Measurements from ENCODE around the gene CSF1R.

DNA sequence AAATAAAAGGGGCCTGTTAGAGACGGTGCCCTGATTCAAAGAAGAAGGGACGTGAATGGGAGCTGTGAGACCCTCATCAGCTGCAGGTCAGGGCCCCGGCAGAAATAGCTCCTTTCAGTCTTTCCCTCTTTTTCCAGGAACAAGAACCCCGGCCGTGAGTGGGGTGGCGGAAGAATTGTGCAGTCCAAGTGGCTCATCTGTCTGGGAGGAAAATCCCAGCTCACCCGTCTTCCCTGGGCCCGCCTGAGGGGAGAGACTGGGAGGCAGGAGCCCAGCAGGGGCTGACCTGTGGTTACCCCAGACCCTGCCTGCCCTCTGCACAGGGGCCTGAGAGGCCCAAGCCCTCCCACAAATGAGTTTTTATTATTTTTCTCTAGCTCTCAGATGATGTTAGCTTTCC is 24.8 kb upstream of the CSF1R start:
- TF ChIP-seq YY1 (IDR thresholded peaks at IDR 0.05) (no peak), CTCF (IDR thresholded peaks at IDR 0.05; ENCODE audit: low read depth, low read length, missing input control) (no peak), RXRA (IDR thresholded peaks at IDR 0.05) (no peak), RAD21 (IDR thresholded peaks at IDR 0.05) (no peak), HNF4A (conservative IDR thresholded peaks at IDR 0.05) (no peak), TAF1 (conservative IDR thresholded peaks at IDR 0.05) (no peak), NR2F2 (IDR thresholded peaks at IDR 0.05) (no peak)
- TF ChIP-seq, protein P1, sequence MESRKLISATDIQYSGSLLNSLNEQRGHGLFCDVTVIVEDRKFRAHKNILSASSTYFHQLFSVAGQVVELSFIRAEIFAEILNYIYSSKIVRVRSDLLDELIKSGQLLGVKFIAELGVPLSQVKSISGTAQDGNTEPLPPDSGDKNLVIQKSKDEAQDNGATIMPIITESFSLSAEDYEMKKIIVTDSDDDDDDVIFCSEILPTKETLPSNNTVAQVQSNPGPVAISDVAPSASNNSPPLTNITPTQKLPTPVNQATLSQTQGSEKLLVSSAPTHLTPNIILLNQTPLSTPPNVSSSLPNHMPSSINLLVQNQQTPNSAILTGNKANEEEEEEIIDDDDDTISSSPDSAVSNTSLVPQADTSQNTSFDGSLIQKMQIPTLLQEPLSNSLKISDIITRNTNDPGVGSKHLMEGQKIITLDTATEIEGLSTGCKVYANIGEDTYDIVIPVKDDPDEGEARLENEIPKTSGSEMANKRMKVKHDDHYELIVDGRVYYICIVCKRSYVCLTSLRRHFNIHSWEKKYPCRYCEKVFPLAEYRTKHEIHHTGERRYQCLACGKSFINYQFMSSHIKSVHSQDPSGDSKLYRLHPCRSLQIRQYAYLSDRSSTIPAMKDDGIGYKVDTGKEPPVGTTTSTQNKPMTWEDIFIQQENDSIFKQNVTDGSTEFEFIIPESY (IDR thresholded peaks at IDR 0.05): no peak
- TF ChIP-seq, protein P2, sequence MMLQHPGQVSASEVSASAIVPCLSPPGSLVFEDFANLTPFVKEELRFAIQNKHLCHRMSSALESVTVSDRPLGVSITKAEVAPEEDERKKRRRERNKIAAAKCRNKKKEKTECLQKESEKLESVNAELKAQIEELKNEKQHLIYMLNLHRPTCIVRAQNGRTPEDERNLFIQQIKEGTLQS (IDR thresholded peaks at IDR 0.05): no peak
